Loucy (cell line): ENCODE data around the gene MAP4K3.

Experiments
- EZH2phosphoT487 ChIP-seq: fragments of 200-600 bp; IDR thresholded peaks from 2 replicates; pipeline ENCODE4 v1.6.1; 2018; ENCODE audit warnings: antibody characterized with exemption, mild to moderate bottlenecking, moderate library complexity, borderline replicate concordance
- TF ChIP-seq, protein P1 (sequence below): fragments of 200-600 bp; sonication (generic); conservative IDR thresholded peaks from 2 replicates; pipeline ENCODE4 v1.5.1; 2014; ENCODE audit warnings: mild to moderate bottlenecking, antibody characterized with exemption, low read length

DNA sequence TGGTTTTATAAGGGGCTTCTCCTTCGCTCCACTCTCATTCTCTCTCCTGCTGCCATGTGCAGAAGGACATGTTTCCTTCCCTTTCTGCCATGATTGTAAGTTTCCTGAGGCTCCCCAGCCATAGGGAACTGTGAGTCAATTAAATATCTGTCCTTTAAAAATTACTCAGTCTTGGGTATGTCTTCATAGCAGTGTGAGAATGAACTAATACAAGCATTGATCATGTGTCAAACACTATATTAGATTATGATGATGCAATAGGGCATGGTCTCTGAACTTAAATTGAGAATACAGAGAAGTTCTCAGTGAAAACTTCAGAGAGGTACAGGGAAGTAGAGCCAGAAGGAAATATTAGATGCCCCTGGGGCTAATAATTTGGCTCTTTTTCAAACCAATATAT, 5.9 kb upstream of the MAP4K3 start:
- TF ChIP-seq, protein P1, sequence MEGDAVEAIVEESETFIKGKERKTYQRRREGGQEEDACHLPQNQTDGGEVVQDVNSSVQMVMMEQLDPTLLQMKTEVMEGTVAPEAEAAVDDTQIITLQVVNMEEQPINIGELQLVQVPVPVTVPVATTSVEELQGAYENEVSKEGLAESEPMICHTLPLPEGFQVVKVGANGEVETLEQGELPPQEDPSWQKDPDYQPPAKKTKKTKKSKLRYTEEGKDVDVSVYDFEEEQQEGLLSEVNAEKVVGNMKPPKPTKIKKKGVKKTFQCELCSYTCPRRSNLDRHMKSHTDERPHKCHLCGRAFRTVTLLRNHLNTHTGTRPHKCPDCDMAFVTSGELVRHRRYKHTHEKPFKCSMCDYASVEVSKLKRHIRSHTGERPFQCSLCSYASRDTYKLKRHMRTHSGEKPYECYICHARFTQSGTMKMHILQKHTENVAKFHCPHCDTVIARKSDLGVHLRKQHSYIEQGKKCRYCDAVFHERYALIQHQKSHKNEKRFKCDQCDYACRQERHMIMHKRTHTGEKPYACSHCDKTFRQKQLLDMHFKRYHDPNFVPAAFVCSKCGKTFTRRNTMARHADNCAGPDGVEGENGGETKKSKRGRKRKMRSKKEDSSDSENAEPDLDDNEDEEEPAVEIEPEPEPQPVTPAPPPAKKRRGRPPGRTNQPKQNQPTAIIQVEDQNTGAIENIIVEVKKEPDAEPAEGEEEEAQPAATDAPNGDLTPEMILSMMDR = no peak
- no peak for TF ChIP-seq EZH2phosphoT487
